Stimulated activated CD4-positive, alpha-beta T cell treated with anti-CD3 and anti-CD28 coated beads, Interleukin-15, amount 100 ng/mL, for 48 hours (primary cell): ENCODE data around the gene PIK3R1.

Experiments used
- DNase-seq, 2 donors: peaks; one replicate each; pipeline ENCODE4 v3.0.0-alpha.2; 2020; ENCODE audit warnings: low read depth in 2 of 2

Gene PIK3R1

DNA sequence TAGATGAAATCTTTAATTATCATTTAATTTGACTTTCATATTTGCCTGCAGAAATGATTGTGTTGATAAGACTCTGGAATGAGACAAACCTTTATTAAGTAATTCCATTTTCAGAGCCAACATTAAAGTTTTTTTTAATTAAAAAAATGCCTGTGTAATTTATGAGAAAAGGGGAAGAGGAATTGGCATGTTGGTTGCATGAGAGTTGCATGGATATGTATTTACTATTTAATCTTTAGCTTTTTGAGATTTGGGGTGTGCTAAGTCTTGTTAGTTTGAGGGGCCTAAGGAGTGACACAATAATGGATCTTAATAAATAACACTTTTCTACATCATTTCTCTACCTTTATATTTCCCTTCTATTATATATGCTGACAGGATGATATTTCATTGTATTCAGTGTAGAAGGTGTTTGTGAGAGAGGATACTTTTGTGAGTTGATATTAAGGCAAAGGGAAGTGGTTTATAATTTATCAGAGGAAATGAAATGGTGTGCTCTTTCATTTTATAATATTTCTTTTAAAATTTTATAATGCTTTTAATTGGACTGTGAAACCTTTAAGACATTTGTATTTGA is 54.9 kb downstream of the PIK3R1 start:
- DNase-seq = no peak

DNA sequence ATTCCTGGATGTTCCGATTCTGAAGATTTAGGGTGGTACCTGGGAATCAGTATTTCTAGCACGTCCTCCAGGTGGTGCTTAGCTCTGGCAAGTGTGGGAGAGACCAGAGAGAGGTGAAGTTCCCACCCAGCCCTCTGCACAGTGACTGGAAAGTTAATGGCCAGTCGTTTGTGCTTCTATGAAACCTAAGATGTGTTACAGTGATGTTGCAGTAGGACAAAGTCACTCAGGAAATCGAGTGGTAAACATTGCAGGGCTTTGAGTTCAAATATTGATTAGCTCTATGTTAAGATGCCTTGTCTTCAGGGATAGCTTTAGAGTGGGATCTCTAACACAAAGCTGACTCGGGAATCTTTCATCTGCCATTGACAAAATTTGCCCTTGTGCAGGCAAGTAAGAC is 55.6 kb downstream of the PIK3R1 start:
- DNase-seq = no peak

DNA sequence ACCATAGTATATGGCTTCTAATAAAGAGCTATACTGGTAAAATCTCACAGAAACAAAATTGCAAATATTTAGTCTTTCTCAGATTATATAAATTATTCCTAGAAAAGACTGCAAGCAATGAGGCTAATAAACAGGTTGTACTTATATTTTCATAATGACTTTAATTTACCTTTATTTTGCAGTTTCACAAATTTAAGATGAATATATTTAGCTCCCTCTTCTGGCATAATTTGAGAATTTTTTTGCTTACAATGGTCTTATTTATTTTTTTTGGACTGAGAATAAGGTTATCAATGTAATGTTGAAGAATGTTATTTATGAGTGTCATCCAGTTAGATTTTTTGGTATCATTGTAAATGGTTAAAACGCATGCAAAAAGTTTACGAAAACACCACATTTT is 56.7 kb downstream of the PIK3R1 start:
- no peak for DNase-seq

DNA sequence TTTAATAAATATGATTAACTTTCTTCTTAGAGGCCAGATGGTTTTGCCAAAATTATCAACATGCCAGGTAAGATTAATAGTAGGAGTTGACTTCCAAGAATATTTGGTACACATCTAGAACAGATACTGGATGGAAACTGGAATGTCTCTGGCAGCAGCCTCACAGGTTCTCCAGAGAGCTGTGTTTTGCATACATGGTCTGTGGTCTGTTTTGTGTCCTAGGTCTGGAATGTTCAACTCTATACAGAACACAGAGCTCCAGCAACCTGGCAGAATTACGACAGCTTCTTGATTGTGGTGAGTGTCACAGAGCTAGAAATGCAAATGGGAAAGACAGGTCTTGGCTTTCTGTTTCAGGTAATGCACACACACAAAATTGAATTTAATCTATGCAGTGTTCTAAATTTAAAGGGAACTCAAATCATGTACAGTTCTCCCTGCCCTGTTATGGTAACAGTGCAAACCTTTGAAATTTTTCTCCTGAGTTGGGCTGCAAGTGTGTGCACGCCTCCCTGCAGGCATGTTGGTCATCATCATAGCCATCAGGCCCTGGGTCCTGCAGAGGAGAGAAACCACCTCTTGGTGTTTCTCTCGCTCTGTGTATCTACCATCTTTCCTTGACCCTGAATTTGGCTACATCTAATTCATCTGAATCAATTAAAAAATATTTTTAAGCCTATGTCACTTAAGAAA is 58.3 kb downstream of the PIK3R1 start:
- DNase-seq = no peak

DNA sequence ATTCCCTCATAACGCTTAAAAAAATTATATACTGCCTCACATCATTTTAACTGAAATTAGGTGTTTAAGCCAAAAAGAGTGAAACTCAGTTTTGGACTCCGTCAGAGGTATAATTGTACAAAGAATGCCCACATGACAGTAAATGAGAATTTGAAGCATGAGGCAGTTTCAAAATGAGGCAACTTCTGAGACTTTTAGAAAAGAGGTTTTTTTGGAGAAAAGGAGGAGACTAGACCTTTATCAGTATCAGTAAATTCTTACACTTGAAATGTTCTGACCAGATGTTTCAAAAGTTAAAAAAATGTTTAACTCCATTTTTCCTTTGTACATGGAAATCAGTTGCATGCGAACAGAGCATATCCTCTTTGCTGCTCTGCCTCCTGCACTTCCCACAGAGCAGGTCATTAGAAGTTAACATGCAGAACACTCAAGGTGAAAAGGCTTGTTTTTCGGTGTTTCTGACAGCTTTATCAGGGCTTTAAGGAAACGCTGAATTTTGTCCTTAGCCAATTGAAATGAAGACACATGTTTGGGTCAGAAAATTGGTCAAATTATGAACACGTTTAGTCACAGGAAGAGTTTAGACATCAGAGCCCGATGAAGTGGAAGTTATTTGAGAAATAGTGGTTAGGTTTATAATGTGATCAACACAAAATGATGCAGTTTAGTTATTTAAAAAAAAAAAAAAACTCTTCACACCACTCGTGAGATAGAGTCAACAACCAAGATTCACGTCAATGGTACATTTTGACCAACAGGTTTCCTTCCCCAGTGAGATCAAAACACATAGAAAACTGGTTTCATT is 59.5 kb downstream of the PIK3R1 start:
- no peak for DNase-seq

DNA sequence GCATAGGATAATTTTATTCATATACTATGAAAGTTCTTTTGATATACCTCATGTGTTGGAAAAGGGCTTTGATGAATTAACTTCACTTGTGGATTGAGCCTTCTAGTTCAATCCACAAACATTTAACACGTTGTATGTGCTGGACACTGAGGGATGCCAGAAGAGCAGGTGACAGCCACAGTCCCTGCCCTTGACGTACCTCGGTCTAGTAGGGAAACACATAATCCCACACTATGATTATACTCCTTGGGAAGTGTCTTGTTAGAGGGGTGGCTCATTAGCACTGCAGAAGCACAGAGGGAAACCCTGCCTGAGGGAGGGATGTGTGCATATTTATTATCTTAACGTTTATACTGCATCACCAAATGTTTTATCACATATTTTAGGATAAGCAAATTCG is 61.2 kb downstream of the PIK3R1 start:
- no peak for DNase-seq

DNA sequence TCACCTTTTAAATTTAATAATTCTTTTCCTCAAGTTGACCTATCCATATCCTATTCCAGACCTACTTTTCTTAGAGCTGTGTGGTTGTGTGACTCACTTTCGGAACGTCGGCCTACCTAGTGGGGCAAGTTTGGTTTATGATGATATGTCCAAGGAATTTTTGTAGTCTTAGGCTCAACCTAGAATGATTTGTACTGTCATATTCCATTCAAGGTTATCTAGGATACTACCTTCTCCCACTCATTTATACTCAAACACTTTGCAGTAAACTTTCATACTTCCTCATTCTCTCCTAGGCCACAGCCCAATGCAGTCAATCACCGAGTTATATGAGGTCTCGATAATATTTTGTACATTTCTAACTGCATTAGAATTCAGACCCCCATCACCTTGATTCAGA is 61.9 kb downstream of the PIK3R1 start:
- no peak for DNase-seq

DNA sequence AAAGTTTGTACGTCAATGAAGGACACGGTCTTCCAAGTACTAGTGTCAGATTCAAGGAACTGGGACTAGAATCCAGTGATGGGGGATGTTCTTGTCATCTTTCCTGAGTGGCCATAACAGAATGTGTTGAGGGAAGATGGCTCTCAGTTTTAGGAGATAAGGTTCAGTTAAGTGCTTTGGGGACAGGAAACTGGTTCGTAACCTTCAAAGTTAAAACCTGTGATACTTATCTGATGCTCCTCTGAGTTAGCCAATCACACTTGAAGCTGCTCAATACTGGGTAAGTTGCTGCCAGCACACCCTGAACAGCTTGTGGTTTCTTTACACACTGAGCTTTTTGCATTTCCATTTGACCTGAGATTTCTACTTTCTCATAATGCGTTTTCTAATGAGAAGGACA is 64.4 kb downstream of the PIK3R1 start:
- DNase-seq = no peak

DNA sequence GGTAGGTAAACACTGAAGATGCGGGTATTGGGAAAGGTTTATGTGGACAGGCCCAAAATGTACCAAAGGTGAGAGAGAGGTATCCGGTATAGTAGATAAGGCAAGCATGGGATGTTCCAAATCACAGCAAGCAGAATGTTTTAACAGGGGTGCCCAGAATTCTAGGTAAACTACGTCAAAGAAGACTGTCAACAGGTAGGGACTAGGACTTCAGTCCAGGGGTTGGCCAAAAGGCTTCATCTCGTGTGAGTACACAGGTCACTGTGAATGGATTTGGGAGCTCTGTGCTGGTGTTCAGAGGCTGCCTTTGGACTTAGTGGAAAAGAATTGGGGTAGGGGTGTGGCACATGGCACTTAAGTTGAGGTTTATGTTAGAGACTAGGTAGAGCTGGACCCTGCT is 66.4 kb downstream of the PIK3R1 start:
- DNase-seq = no peak

DNA sequence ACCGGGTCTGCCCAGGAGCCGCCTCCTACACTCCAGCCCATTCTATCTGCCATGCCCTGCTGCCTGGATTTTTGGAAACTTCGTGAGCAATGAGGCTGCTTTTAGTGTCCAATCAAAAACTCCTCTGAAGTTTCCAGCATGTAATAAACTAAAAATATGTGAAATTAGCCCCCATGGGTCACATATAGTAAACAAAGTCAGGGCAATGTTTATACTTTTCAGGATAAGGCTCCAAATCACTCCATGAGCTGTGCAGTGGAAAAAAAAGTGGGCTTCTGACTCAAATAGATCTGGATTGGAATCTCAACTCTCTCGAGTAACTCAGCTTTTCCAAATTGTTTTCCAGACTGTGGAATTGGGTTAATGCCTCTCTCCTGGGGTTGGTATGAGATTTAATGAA is 68.2 kb downstream of the PIK3R1 start:
- DNase-seq = no peak

DNA sequence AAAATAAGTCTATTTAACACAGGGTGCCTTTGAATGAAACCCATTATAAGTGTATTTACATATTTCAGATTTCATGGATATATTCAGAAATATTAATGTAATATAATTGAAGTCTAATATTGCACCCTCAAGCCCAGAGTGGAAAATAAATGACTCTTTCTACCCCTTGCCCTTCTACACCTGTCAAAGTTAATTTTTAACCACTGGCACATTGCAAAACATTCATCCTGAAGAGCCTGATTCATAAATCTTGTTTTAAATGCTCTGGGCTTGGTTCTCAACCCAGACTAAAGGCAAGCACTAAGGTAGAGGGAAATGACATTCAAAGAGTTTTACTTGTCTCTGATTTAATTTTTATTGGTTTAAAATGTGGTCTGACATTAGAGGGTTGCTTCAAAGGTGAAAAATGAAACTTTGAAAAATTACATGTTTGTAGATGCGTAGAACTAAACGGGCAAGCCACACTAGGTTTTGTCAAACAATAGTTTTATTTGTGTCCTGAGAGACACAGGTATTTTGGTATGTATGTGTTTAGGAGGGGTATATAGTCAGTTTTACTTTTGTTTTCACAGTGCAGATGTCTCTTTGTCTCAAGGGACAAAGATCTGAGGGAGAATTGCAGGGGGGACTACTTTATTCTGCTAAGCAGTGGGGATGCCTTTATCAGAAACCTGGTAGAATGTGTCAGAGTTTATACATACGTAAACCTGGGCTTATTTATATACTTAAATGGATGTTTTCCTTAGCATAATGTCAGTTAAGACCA is 69.7 kb downstream of the PIK3R1 start:
- DNase-seq = no peak

DNA sequence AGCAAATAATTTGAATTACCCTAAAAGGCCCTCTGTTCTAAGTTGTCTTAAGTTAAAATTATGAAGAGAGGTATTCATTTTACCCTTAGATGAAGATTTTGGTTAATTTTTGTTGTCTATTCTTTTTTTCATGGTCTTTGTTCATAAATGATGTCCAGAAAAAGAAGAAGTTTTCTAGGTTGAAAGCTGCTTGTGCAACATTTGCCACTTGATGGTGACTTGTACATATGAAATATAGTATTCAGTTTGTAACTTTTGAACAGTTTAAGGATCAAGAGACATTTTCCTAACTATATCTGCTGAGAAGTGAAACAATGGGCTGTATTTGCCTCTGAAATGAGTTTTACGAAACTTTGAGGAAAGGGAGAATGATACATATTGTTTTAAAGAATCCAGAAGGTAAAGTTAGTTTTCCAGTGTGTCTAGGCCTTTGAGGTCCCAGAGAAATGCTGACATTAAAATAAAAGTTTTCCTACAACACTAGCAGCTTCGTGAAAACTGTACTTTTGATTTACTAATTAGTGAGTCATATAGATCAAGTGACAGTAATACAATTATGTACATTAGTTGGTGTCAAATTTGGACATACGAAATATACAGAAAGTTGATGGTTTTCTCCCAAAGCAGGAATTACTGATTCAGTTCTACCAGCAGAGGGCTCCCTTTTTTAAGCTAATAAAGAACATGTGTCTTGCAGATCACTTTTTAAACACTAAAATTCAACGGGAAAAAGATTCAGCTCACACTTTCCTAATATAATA is 70.5 kb downstream of the PIK3R1 start:
- DNase-seq = no peak

DNA sequence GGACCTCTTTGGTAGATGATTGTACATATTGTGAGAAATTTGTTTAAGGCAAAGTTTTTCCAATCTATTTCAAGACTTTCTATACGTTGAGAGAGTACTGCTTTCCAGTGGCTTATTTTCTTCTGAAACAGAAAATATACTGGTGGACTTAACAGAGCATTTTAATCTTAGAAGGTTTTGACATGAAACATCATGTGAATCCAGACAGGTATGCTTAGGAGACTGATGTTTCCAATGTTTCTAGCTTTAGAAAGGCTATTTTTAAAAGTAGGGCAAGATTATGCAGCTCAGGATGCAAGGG is 71.0 kb downstream of the PIK3R1 start:
- DNase-seq = no peak

DNA sequence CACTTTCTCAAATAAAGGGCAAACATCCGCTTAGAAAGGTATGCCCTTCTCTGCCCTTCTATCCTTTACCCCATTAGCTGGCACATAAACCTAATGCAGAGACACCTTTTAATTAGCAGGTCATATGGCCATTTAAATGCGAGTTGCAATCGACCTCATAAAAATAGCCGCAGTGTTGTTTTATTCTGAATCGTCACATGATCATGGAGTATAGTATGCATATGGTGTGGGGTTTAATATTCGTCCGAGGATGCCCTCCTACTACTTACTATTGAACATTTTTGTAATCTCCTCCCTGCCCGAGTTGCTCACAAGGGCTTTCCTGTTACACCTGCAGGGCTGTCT is 72.0 kb downstream of the PIK3R1 start:
- no peak for DNase-seq

DNA sequence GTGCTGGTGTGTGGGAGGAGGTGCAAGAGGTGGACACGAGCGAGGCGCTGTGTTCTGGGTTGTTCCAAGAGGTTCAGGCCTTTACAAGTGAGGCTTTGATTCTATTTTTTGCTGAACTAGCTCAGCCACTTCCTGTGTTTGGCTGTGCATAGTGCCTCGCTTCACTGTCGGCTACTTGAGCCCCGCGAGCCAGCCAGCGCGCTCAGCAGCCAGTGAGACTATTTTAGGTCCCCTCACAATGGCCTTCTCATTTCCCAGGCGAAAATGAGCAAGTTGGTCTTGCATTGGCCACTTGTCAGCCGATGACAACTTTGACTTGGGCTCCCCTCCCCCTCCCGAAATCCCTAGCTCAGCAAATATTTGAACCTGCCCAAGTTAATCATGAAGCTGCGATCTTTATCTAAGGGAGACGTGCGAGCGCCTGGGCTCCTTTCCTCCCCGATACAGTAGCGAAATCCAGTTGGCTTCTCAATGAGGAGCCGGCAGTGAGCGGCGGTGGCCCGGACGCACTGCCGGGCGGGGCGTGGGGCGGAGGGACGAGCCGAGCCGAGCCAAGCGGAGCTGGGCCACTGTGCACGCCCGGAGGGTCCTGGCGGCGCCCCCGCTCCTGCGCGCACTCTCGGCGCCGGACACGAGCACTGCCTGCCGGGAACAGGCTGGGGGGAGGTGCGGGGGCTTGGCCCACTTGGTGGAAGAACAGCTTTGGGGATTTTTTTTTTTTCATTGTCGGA is 72.6 kb downstream of the PIK3R1 start:
- peak in 1 of 2 donors; percentile 15 for DNase-seq

DNA sequence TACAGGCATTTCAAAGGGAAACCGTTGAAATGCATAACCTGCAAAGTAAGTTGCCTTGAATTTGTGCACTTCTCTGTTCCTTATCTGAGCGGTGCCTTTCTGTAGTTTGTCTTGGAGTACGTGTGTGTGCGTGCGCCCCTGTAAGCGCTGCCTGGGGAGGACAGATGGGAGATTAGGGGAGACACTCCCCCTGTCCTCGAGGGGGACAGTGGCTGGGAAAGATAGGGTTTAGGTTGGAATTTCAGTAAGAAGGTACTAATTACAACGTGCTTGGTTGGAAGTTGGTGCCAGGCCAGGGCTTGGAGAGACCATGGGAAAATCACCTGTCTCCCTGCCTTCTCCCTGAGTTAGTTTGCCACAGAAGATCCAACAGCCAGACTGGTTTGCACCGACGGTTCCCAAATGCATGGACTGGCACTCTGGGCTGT is 73.2 kb downstream of the PIK3R1 start:
- no peak for DNase-seq

DNA sequence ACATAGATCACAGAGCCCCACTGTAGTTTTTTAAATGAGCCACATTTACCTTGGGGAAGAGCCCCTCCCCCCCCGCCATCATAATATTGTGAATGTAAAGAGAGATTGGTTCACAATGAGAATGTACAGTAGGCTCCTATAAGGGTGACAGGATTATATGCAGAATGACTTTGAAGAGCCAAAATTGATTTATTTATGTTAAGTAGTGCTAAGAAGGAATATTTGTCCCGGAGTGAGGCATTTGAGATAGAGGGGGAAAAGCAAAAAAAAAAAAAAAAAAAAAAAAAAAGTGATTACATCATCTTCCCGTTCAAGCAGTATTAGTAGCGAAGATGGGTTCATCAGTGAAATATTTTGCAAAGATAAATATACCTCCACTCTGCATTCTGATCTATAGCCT is 73.9 kb downstream of the PIK3R1 start:
- DNase-seq = no peak

DNA sequence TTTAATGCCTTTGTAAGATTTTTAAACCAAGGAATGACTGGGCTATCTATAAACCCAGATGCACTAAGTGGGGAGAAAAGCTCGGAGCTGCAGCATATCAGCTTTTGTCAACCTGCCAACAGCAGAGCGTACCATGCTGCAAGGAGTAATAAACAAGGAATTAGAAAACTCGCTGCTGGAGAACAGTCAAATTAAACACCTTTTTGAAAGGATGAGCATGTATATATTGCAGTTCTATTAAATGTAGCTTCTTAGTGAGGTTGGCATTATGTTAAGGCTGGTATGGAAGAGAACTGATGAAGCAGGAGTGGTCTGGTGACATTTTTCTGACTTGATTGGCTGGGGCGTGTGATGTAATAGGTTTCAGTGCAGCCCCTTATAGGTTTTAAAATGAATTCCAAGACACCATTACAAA is 74.7 kb downstream of the PIK3R1 start:
- DNase-seq = no peak

DNA sequence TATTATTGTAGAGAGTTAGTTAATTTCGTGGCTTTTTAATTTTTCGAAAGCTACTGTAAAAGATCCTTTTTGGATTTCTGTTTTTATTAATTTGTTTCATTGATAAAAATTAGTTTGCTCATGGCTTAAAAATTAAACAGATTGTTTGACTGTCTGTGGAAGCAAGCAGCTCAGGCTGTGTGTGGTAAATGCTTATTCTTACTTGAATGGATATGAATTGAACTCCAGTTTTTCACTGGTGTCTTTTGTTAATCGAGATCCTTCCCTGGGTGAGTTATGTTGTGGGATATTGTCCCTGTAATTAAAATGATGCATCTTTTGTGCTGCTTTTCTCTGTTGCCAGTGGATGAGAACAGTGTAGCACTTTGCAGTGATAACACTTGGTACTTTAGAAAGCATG is 75.3 kb downstream of the PIK3R1 start:
- no peak for DNase-seq

DNA sequence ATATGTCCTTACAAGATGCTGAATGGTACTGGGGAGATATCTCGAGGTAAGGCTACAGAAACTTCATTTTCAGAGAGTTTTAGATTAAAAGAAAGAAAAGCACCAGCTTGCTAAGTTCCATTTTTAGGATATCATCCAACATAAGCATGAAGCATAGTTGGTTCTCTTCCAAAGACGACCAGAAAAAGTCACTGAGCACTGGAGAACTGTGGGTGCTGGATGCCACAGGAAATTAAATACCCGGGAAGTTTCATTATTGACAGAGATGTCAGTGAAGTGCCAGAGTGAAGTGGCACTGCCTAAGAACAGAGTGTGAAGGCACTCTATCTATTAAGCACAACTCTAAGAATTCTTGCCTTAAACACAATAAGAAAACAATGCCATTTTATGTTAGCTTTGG is 76.8 kb downstream of the PIK3R1 start:
- DNase-seq = no peak

DNA sequence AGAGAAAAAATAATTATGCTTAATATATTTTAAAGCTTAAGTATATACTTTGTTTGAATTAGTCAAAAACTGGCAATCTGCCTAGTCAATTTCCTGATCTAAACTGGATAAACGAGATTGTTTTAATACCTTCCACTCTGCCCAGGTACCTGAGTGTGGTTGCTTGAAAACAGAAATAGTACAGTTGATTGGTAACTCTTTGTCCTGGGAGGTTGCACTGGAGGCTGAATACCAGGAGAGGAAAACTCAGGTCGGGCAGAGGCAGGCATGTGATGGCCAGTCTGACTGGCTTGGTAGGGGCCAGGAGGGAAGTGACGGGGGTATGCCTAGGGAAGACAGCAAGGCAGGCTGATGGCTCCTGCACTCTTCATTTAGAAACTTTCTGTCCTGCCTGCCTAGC is 80.2 kb downstream of the PIK3R1 start:
- DNase-seq = no peak
